HepG2 (cell line): Measurements from ENCODE around the gene BLCAP. TPM values are rescaled to one million over a fixed set of nuclear protein-coding genes. Genes with fewer than 3 reads are reported as not detected.

Experiments used
- BRCA1 ChIP-seq: sonication (generic); formaldehyde crosslinking; IDR thresholded peaks from 2 replicates; pipeline ENCODE4 v1.4.0; 2020; ENCODE audit warnings: missing genetic modification reagents
- E2F5 ChIP-seq: sonication (generic); formaldehyde crosslinking; conservative IDR thresholded peaks from 2 replicates; pipeline ENCODE4 v1.4.0; 2020; ENCODE audit warnings: missing genetic modification reagents
- GABPB1 ChIP-seq: IDR thresholded peaks from 2 replicates; pipeline ENCODE4 v1.6.1; 2016; ENCODE audit warnings: mild to moderate bottlenecking, missing genetic modification reagents, moderate library complexity, missing compliant biosample characterization
- KLF12 ChIP-seq: sonication (generic); formaldehyde crosslinking; IDR thresholded peaks from 2 replicates; pipeline ENCODE4 v1.4.0; 2020; ENCODE audit warnings: missing genetic modification reagents, borderline replicate concordance
- RFXAP ChIP-seq: sonication (generic); formaldehyde crosslinking; IDR thresholded peaks from 2 replicates; pipeline ENCODE4 v1.4.0; 2020; ENCODE audit warnings: missing genetic modification reagents, borderline replicate concordance
- SAFB2 ChIP-seq: sonication (generic); formaldehyde crosslinking; IDR thresholded peaks from 2 replicates; pipeline ENCODE4 v1.5.1; 2020; ENCODE audit warnings: missing genetic modification reagents, low read depth, mild to moderate bottlenecking, borderline replicate concordance
- SALL2 ChIP-seq: sonication (generic); formaldehyde crosslinking; IDR thresholded peaks from 2 replicates; pipeline ENCODE4 v1.8.1; 2023; ENCODE audit warnings: mild to moderate bottlenecking, missing genetic modification reagents, inconsistent platforms
- SRSF1 ChIP-seq: fragments of 200-400 bp; formaldehyde crosslinking; optimal IDR thresholded peaks from 2 replicates; pipeline ENCODE3; 2017; ENCODE audit warnings: mild to moderate bottlenecking, low read depth, low read length, moderate library complexity
- TAF1 ChIP-seq: sonication (generic); formaldehyde crosslinking; IDR thresholded peaks from 2 replicates; pipeline ENCODE4 v1.4.0; 2020; ENCODE audit warnings: missing genetic modification reagents
- TBX2 ChIP-seq: sonication (generic); formaldehyde crosslinking; IDR thresholded peaks from 2 replicates; pipeline ENCODE4 v1.5.0; 2020; ENCODE audit warnings: missing genetic modification reagents, mild to moderate bottlenecking, borderline replicate concordance
- ZBTB26 ChIP-seq: IDR thresholded peaks from 2 replicates; pipeline ENCODE4 v1.6.1; 2016; ENCODE audit warnings: missing compliant biosample characterization, missing genetic modification reagents, borderline replicate concordance
- ZFP36L2 ChIP-seq: sonication (generic); formaldehyde crosslinking; IDR thresholded peaks from 2 replicates; pipeline ENCODE4 v1.4.0; 2020; ENCODE audit warnings: missing genetic modification reagents
- ZNF430 ChIP-seq: sonication (generic); formaldehyde crosslinking; IDR thresholded peaks from 2 replicates; pipeline ENCODE4 v1.9.0; 2021; ENCODE audit warnings: mild to moderate bottlenecking, missing genetic modification reagents
- ZNF460 ChIP-seq: sonication (generic); formaldehyde crosslinking; IDR thresholded peaks from 2 replicates; pipeline ENCODE4 v1.5.1; 2020; ENCODE audit warnings: missing genetic modification reagents, mild to moderate bottlenecking, borderline replicate concordance
- ZNF782 ChIP-seq: sonication (generic); formaldehyde crosslinking; IDR thresholded peaks from 2 replicates; pipeline ENCODE4 v1.4.0; 2020; ENCODE audit warnings: missing genetic modification reagents, mild to moderate bottlenecking, borderline replicate concordance
- ZSCAN31 ChIP-seq: sonication (generic); formaldehyde crosslinking; IDR thresholded peaks from 2 replicates; pipeline ENCODE4 v1.5.0; 2020; ENCODE audit warnings: low read depth, mild to moderate bottlenecking, missing genetic modification reagents
- polyA plus RNA-seq, 8 experiments: library from polyadenylated mRNA; depleted of rRNA in 3 of 8; stranded (reverse) in 7 of 8; unstranded in 1 of 8; fragments of >200 nt; fragmentation: Illumina TruSeq in 4 of 8; extraction: Trizol in 4 of 8; gene quantifications; 2 replicates each; pipeline versions ENCODE4 v1.2.1 to v1.2.3, GENCODE V29; 2011 to 2016; ENCODE audit warnings: low read depth in 4 of 8, missing spikeins in 1 of 8, mixed read lengths in 1 of 8; ENCODE audit not compliant: insufficient read depth in 1 of 8
- total RNA-seq, 5 experiments: library from RNA; depleted of rRNA; stranded (reverse); fragments of >200 nt; fragmentation: Illumina TruSeq; extraction: Trizol; gene quantifications; 2 replicates each; pipeline ENCODE4 v1.2.3, GENCODE V29; 2016; ENCODE audit warnings: low read depth in 1 of 5
- TF ChIP-seq, protein P1 (sequence below): sonication (generic); formaldehyde crosslinking; IDR thresholded peaks from 2 replicates; pipeline ENCODE4 v1.4.0; 2020; ENCODE audit warnings: missing genetic modification reagents
- TF ChIP-seq, protein P2 (sequence below): IDR thresholded peaks from 2 replicates; pipeline ENCODE4 v1.6.1; 2016; ENCODE audit warnings: low read depth, missing genetic modification reagents, missing compliant biosample characterization

The BLCAP gene
- total and polyA plus RNA-seq, 2 of the 13 experiments (the other 11 are each of a cell fraction or from before 2014, with no cell fraction given), result 52.4 to 86.8 TPM

DNA sequence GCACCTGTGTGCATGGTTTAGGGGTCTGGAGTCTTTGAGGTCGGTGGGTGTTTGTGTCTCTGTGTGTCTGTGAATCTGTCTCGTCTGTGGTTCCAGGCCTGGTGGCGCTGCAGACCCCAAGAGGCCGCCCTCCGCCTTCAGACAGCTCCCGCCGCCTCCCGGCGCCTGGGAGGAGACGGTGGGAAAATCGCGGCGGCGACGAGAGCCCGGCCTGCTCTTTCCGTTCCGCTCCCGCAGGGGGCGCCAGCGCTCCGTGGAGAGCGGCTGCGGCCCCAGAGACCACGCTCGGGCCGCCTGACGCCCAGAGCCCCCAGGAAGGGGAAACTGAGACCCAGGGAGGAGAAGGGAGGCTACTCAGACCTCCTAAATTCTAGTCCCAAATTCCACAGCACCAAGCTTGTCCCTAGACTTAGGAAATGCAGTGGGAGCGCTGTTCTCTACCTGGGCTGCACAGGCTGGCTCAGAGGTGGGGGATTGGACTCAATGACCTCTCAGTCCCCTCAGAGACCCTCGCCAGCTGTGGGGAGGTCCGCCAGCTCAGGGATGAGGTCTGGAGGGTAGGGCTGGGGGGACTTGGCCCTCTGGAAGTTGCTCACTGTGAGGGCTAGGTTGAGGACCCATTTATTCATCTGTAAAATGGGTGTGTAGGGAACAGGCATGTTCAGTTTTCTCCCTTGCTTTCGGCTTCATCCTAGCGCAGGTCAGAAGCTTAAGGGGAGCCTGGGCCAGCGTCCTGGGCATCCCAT, 36.9 kb upstream of the BLCAP start (continued):
- TF ChIP-seq, protein P1, sequence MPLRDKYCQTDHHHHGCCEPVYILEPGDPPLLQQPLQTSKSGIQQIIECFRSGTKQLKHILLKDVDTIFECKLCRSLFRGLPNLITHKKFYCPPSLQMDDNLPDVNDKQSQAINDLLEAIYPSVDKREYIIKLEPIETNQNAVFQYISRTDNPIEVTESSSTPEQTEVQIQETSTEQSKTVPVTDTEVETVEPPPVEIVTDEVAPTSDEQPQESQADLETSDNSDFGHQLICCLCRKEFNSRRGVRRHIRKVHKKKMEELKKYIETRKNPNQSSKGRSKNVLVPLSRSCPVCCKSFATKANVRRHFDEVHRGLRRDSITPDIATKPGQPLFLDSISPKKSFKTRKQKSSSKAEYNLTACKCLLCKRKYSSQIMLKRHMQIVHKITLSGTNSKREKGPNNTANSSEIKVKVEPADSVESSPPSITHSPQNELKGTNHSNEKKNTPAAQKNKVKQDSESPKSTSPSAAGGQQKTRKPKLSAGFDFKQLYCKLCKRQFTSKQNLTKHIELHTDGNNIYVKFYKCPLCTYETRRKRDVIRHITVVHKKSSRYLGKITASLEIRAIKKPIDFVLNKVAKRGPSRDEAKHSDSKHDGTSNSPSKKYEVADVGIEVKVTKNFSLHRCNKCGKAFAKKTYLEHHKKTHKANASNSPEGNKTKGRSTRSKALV (CRISPR knock-in tag), result no peak
- TF ChIP-seq, protein P2, sequence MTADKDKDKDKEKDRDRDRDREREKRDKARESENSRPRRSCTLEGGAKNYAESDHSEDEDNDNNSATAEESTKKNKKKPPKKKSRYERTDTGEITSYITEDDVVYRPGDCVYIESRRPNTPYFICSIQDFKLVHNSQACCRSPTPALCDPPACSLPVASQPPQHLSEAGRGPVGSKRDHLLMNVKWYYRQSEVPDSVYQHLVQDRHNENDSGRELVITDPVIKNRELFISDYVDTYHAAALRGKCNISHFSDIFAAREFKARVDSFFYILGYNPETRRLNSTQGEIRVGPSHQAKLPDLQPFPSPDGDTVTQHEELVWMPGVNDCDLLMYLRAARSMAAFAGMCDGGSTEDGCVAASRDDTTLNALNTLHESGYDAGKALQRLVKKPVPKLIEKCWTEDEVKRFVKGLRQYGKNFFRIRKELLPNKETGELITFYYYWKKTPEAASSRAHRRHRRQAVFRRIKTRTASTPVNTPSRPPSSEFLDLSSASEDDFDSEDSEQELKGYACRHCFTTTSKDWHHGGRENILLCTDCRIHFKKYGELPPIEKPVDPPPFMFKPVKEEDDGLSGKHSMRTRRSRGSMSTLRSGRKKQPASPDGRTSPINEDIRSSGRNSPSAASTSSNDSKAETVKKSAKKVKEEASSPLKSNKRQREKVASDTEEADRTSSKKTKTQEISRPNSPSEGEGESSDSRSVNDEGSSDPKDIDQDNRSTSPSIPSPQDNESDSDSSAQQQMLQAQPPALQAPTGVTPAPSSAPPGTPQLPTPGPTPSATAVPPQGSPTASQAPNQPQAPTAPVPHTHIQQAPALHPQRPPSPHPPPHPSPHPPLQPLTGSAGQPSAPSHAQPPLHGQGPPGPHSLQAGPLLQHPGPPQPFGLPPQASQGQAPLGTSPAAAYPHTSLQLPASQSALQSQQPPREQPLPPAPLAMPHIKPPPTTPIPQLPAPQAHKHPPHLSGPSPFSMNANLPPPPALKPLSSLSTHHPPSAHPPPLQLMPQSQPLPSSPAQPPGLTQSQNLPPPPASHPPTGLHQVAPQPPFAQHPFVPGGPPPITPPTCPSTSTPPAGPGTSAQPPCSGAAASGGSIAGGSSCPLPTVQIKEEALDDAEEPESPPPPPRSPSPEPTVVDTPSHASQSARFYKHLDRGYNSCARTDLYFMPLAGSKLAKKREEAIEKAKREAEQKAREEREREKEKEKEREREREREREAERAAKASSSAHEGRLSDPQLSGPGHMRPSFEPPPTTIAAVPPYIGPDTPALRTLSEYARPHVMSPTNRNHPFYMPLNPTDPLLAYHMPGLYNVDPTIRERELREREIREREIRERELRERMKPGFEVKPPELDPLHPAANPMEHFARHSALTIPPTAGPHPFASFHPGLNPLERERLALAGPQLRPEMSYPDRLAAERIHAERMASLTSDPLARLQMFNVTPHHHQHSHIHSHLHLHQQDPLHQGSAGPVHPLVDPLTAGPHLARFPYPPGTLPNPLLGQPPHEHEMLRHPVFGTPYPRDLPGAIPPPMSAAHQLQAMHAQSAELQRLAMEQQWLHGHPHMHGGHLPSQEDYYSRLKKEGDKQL (CRISPR knock-in tag), result no peak
- TF ChIP-seq ZNF782 (CRISPR knock-in tag) (no peak; the same call in none of the 2 replicates), GABPB1 (CRISPR knock-in tag) (peak; percentile 72; the same call in 1 of the 2 replicates), ZSCAN31 (CRISPR knock-in tag) (no peak), ZBTB26 (CRISPR knock-in tag) (no peak), SRSF1 (no peak), KLF12 (no peak), BRCA1 (CRISPR knock-in tag) (no peak), SALL2 (CRISPR knock-in tag) (no peak), RFXAP (CRISPR knock-in tag) (no peak), TBX2 (CRISPR knock-in tag) (no peak; the same call in 1 of the 2 replicates), SAFB2 (CRISPR knock-in tag) (peak; percentile 80; the same call in 1 of the 2 replicates), E2F5 (no peak), TAF1 (CRISPR knock-in tag) (no peak), ZFP36L2 (CRISPR knock-in tag) (no peak), ZNF430 (CRISPR knock-in tag) (no peak), ZNF460 (no peak)
